GM12874 (cell line): Measurements from ENCODE around the gene DTYMK.

Experiments used
- TF ChIP-seq, protein P1 (sequence below): IDR thresholded peaks from 2 replicates; pipeline ENCODE4 v1.5.1; 2011; ENCODE audit warnings: low read depth, mild to moderate bottlenecking, control low read depth, low read length, moderate library complexity; ENCODE audit not compliant: insufficient read depth

Gene DTYMK

DNA sequence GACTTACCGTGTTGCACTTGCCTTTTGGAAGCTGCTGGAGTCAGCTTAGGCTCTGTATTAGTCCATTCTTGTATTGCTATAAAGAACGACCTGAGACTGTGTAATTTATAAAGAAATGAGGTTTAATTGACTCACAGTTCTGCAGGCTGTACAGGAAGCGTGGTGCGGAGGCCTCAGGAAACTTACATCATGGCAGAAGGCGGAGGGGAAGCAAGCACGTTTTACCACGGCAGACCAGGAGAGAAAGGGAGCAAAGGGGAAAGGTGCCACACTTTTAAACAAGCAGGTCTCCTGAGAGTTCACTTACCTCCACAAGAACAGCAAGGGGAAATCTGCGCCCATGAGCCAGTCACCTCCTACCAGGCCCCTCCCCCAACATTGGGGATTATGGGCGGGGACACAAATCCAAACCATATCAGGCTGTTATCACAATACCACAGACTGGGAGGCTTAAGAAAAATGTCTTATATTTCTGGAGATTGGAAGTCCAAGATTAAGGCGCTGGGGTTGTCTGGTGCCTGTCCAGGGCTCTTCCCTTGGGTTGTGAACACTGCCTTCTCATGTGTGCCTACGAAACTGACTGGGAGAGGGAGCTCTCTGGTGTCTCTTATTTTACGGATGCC is 44.2 kb upstream of the DTYMK start:
- TF ChIP-seq, protein P1, sequence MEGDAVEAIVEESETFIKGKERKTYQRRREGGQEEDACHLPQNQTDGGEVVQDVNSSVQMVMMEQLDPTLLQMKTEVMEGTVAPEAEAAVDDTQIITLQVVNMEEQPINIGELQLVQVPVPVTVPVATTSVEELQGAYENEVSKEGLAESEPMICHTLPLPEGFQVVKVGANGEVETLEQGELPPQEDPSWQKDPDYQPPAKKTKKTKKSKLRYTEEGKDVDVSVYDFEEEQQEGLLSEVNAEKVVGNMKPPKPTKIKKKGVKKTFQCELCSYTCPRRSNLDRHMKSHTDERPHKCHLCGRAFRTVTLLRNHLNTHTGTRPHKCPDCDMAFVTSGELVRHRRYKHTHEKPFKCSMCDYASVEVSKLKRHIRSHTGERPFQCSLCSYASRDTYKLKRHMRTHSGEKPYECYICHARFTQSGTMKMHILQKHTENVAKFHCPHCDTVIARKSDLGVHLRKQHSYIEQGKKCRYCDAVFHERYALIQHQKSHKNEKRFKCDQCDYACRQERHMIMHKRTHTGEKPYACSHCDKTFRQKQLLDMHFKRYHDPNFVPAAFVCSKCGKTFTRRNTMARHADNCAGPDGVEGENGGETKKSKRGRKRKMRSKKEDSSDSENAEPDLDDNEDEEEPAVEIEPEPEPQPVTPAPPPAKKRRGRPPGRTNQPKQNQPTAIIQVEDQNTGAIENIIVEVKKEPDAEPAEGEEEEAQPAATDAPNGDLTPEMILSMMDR = no peak

DNA sequence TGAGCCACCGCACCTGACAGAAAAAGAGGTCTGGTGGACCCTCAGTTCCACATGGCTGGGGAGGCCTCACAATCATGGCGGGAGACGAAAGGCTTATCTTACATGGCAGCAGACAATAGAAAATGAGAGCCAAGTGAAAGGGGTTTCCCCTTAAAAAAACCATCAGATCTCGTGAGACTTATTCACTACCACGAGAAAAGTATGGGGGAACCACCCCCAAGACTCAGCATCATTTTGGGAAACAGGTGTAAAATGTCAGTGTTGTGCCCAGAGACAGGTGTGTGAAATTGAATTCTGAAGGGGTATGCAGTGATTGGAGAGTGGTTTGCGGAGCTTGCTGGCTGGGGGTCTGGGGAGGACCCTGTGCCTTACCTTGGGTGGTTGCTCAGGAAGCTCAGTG is 43.3 kb upstream of the DTYMK start:
- TF ChIP-seq, protein P1 = no peak

DNA sequence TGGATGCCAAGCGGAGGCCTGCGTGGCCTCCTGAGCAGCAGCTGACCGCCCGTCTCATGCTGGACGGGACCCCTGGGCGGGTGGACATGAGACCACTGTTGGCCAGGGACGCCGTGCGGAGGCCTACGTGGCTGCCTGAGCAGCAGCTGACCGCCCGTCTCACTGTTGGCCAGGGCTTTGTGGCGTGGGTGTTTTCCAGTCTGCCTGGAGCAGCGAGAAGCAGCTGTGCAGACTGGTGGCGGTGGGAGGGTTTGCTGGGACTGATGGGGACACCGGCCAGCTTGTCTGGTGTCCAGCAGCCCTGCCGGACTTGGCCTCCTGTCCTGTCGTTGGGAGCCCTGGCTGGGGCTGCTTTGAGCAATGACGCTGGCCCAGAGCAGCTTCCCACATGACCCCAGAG is 42.0 kb upstream of the DTYMK start:
- TF ChIP-seq, protein P1 = no peak

DNA sequence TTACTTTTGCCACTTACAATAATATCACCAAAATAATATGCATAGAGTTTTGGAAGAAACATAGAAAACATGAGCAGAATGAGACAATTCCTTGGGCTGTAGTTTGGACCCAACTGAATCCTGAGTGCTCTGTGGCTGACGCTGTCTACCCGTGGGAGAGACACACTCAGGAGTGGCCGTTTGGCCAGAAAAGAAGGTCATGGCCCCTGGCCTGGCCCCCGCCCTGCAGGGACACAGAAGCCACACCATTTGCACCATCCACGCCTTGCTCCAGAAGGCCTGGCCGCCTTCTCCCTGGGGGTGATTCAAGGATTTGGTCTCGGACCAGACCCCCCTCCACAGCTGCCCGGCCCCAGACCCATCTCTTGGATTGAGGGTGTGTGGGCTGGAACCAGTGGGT is 41.4 kb upstream of the DTYMK start:
- TF ChIP-seq, protein P1 = no peak

DNA sequence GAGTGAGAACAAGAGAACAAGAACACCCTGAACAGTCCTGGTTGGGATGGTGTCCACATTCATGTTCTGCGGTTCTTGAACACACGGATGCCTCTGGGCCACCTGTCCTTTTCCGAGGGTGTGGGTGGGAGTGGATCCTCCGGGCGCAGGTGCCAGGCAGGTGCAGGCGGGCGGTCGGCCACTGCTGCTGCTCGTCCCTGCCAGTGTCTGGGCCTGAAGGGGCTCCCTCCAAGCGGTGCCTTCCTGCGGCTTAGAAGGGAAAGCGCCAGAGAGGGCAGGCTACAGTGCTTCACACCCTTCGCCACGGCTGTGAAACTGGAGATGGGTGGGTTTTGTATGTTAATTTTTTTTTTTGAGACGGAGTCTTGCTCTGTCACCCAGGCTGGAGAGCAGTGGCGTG is 39.8 kb upstream of the DTYMK start:
- TF ChIP-seq, protein P1 = no peak

DNA sequence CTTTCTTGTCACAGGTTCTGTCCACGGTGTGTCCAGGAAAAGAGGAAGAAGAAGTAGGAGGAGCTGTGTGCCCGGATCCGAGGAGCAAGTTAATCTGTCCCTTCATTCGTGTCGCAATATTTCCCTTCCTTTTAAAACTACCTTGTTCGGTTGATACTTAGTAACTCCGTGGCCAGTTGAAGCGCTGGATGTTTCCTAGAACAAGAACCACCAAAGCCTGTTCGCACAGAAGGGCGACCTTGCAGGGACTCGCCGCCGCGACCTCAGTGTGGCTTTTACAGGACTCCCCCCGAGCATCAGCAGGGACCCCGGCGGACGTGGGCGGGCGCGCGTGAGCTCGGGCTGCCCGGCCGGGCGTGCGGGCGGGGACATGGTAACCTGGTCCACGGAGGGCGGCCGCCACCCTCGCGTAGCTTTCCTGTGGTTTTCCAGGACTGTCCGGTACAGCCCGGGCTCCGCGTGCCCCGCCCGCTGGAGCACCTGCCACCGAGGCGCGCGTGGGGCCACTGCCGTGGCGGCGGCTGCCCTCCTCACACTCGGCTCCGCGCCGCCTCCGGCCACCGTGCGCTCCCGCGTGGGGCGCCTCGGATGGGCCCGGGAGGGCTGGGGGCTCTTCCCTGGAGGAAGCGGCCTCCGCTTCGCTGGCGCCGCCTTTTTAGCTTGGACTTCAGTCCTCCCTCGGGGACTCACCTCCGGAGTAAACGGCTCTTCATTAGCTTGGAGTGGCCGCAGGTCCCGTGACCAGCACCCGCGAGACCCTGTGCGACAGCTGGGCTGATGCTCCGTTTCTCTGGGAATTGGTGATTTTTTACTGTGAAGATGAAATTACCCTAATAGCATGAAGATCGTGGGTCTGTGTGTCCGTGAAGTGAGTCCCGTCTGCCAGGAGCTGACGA is 38.6 kb upstream of the DTYMK start:
- TF ChIP-seq, protein P1 = no peak

DNA sequence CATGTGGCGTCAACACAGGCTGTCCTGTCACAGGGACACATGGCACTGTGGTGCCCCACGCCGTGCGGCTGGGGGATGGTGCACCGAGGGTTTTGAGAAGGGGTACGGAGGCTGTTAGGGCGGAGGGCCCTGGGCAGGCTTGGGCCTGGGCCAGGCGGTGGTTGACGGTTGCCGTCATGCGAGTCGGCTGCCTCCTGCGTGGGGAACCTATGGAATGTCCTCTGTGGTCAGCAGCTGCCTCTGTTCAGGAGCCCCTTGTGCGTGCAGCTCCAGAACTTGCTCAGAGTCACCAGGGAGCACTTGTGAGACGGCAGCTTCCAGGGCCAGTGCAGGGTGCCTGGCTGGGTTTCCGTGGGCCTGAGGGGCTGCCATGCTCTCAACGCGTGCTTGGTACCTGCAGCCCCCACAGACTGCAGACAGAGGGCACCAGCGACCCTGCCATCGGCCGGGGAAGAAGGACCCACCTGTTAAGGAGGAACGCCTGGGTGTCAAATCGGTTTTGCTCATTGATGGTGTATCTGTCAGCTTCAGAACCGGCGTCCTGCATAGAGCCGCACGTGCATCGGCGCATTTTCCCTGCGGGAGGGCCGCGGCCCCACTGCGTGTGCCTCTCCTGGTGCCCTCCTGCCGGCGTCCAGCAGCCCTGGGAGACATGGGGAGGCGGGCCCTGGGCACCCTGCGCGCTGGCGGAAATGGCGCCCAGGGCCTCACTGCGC is 37.8 kb upstream of the DTYMK start:
- TF ChIP-seq, protein P1 = 0 out of 2 replicates have a peak, but pooled peaks have one; percentile 13
